Left ventricle myocardium inferior (tissue), 1 donor: ENCODE data around the gene POU2AF1. TPM values are rescaled to one million over a fixed set of nuclear protein-coding genes. Genes with fewer than 3 reads are reported as not detected.

ENCODE experiments used
- DNase-seq: peaks from one replicate; pipeline ENCODE4 v3.0.0-alpha.2; 2020
- H3K27ac ChIP-seq: fragments of 200-600 bp; replicated peaks from 2 replicates; pipeline ENCODE4 v1.8.0; 2021
- H3K27me3 ChIP-seq: fragments of 200-600 bp; 2 replicates; pipeline ENCODE4 v1.8.0; 2021; ENCODE audit warnings: low read depth
- H3K36me3 ChIP-seq: fragments of 200-600 bp; 2 replicates; pipeline ENCODE4 v1.8.0; 2021
- H3K4me1 ChIP-seq: fragments of 200-600 bp; 2 replicates; pipeline ENCODE4 v1.8.0; 2021
- H3K4me3 ChIP-seq: fragments of 200-600 bp; 2 replicates; pipeline ENCODE4 v1.8.0; 2021; ENCODE audit warnings: mild to moderate bottlenecking, moderate library complexity
- H3K9me3 ChIP-seq: fragments of 200-600 bp; replicated peaks from 2 replicates; pipeline ENCODE4 v1.8.0; 2021
- CTCF ChIP-seq: fragments of 200-600 bp; IDR thresholded peaks from 2 replicates; pipeline ENCODE4 v1.8.0; 2021; ENCODE audit warnings: antibody characterized with exemption, mild to moderate bottlenecking, borderline replicate concordance
- intact Hi-C: fragments of 100-400 bp; cut with micrococcal nuclease; formaldehyde crosslinking; loops from one replicate; pipeline ENCODE4 v1.11.0; 2022
- long read RNA-seq: library from polyadenylated mRNA; unstranded; transcript quantifications from one replicate; pipeline ENCODE4 v2.0.0, GENCODE V29; 2021
- total RNA-seq: library from RNA; stranded (reverse); fragmentation: NEBNext Ultra II Directional; extraction: Animal tissue kit (Norgen Biotek cat#: 25700); gene quantifications from one replicate; pipeline ENCODE4 v1.2.1, GENCODE V29; 2021
- donor health status: DM: no; HTN: yes; CAD: no; lungs with severe emphysema.

POU2AF1 gene
- 0.05 TPM for total RNA-seq
- long read RNA-seq: 0 reads

GRCh38 chr11:111378861-111379601 is at the start of gene POU2AF1:
Gene POU2AF1, minus strand, starts transcription at chr11:111379275. Its CDS starts 98 bp downstream, at chr11:111379177.
- peak; percentile 18 for DNase-seq
- peaks cover 35% of the 10 kb centered on the region for H3K27me3 ChIP-seq
- no peaks in the 10 kb centered on the region for H3K9me3 ChIP-seq
- H3K4me3 ChIP-seq: peak within 1 kb of the TSS; percentile 43
- H3K27ac ChIP-seq: no peak within 1 kb of the TSS
- no peaks in the 10 kb centered on the region for H3K36me3 ChIP-seq
- intact Hi-C loops: no loop called here
- H3K4me1 ChIP-seq: peaks cover 10% of the 10 kb centered on the region
- no peak for TF ChIP-seq CTCF

GRCh38 chr11:111428113-111428876 is 49.2 kb upstream of the POU2AF1 start:
- H3K4me1 ChIP-seq: no peaks in the 10 kb centered on the region
- H3K27ac ChIP-seq: no peak overlapping the region
- no peaks in the 10 kb centered on the region for H3K9me3 ChIP-seq
- H3K27me3 ChIP-seq: peaks cover 36% of the 10 kb centered on the region
- intact Hi-C loops: loop anchor here (5.0 kb wide), 1 partner anchor 146 kb away; no protein-coding TSS in a partner anchor
- no peaks in the 10 kb centered on the region for H3K36me3 ChIP-seq
- no peak for TF ChIP-seq CTCF
- no peak for DNase-seq
- no peak overlapping the region for H3K4me3 ChIP-seq

GRCh38 chr11:111427471-111427912 is 48.4 kb upstream of the POU2AF1 start:
- H3K4me1 ChIP-seq: no peaks in the 10 kb centered on the region
- intact Hi-C loops: loop anchor here (5.0 kb wide), 1 partner anchor 145 kb away; no protein-coding TSS in a partner anchor
- no peak overlapping the region for H3K27ac ChIP-seq
- H3K4me3 ChIP-seq: no peak overlapping the region
- no peak for TF ChIP-seq CTCF
- no peaks in the 10 kb centered on the region for H3K9me3 ChIP-seq
- H3K36me3 ChIP-seq: no peaks in the 10 kb centered on the region
- H3K27me3 ChIP-seq: peaks cover 32% of the 10 kb centered on the region
- DNase-seq: no peak

- H3K9me3 ChIP-seq: no peaks in the 10 kb centered on the region
- no peak overlapping the region for H3K27ac ChIP-seq
- DNase-seq: no peak
- no peaks in the 10 kb centered on the region for H3K4me1 ChIP-seq
- intact Hi-C loops: loop anchor here (5.0 kb wide), 1 partner anchor 144 kb away; no protein-coding TSS in a partner anchor
- no peaks in the 10 kb centered on the region for H3K36me3 ChIP-seq
- H3K27me3 ChIP-seq: peaks cover 23% of the 10 kb centered on the region
- no peak overlapping the region for H3K4me3 ChIP-seq
- TF ChIP-seq CTCF: no peak
Observed at GRCh38 chr11:111426617-111427016, 47.5 kb upstream of the POU2AF1 start.

- no peak for TF ChIP-seq CTCF
- Histone ChIP-seq H3K4me3 (no peak overlapping the region), H3K27ac (no peak overlapping the region), H3K4me1 (peaks cover 18% of the 10 kb centered on the region), H3K27me3 (peaks cover 8% of the 10 kb centered on the region), H3K36me3 (no peaks in the 10 kb centered on the region), H3K9me3 (no peaks in the 10 kb centered on the region)
- no peak for DNase-seq
- intact Hi-C loops: no loop called here
Observed at GRCh38 chr11:111423250-111423615, 44.2 kb upstream of the POU2AF1 start.
